K562 (cell line): Measurements from ENCODE around the gene ABLIM2. TPM values are rescaled to one million over a fixed set of nuclear protein-coding genes. Genes with fewer than 3 reads are reported as not detected.

Source experiments
- ATAC-seq: fragments of 200-7000 bp; cut with Tn5 transposase; 3 replicates; pipeline ENCODE4 v1.9.1; 2020; ENCODE audit warnings: moderate library complexity
- BruUV-seq: library from RNA; stranded (reverse); fragments of 400-500 nt; replicated peaks from 2 replicates; lab custom pipeline; 2021; lab: Mats Ljungman, UMichigan
- CTCF ChIA-PET: fragments of 300-600 bp; formaldehyde crosslinking; extraction: SDS; loops from one replicate; lab custom pipeline; 2021; ENCODE audit warnings: low intra/inter-chr PET ratio; lab: Yijun Ruan, JAX
- POLR2A ChIA-PET: fragments of 300-600, 350-650 bp; sonication (Branson Sonifier 250); formaldehyde crosslinking; extraction: SDS; loops from one replicate; lab custom pipeline; 2021; ENCODE audit warnings: antibody characterized with exemption, inconsistent platforms; lab: Yijun Ruan, JAX
- DNase-seq, 4 experiments: peaks; one replicate each; pipeline versions ENCODE4 v3.0.0 to v3.0.0-alpha.2; 2011 to 2018; ENCODE audit warnings: low spot score in 3 of 4, mixed read lengths in 3 of 4; ENCODE audit errors: extremely low read depth in 1 of 4
- FAIRE-seq: peaks from 2 replicates; lab custom pipeline; 2011; peaks lifted over from hg19 to GRCh38; lab: Jason Lieb, UNC
- H2AFZ ChIP-seq: 2 replicates; pipeline ENCODE4 v1.6.0; 2011; ENCODE audit warnings: low read depth, low read length, control low read depth, inconsistent platforms
- H3K27ac ChIP-seq: fragments of 200-600 bp; 3 replicates; pipeline ENCODE4 v1.8.0; 2011; ENCODE audit warnings: low read depth, mild to moderate bottlenecking, control low read depth, inconsistent platforms, low read length, moderate library complexity, mixed read lengths; ENCODE audit errors: extremely low read depth
- H3K27me3 ChIP-seq, 2 experiments: fragments of 300-600 bp in 1 of 2; 2 replicates in 1 of 2; 3 replicates in 1 of 2; pipeline versions ENCODE4 v1.6.0 to v1.8.0; 2011; ENCODE audit warnings: inconsistent platforms in 2 of 2, low read length in 2 of 2, mild to moderate bottlenecking in 1 of 2, mixed read lengths in 1 of 2, moderate library complexity in 1 of 2; ENCODE audit not compliant: control insufficient read depth in 2 of 2, insufficient read depth in 2 of 2
- H3K36me3 ChIP-seq: fragments of 300-600 bp; 3 replicates; pipeline ENCODE4 v1.8.0; 2011; ENCODE audit warnings: mild to moderate bottlenecking, low read length, inconsistent platforms; ENCODE audit not compliant: control insufficient read depth, insufficient read depth
- H3K4me1 ChIP-seq, 2 experiments: fragments of 200-600 bp in 1 of 2; replicated peaks in 1 of 2; 2 replicates in 1 of 2; 3 replicates in 1 of 2; pipeline versions ENCODE4 v1.5.1 to v1.8.0; 2011; ENCODE audit warnings: inconsistent platforms in 2 of 2, low read length in 2 of 2, mild to moderate bottlenecking in 1 of 2, mixed read lengths in 1 of 2, moderate library complexity in 1 of 2; ENCODE audit not compliant: control insufficient read depth in 2 of 2, insufficient read depth in 2 of 2
- H3K4me2 ChIP-seq: 2 replicates; pipeline ENCODE4 v1.6.1; 2011; ENCODE audit warnings: low read length, control low read depth, inconsistent platforms, mixed read lengths; ENCODE audit not compliant: insufficient read depth
- H3K4me3 ChIP-seq: fragments of 200-600 bp; sonication (generic), shearing (Covaris generic); 2 replicates; pipeline ENCODE4 v1.5.1; 2016; ENCODE audit warnings: control low read depth, inconsistent platforms
- H3K79me2 ChIP-seq: fragments of 200-600 bp; 3 replicates; pipeline ENCODE4 v1.8.0; 2011; ENCODE audit warnings: low read length, inconsistent platforms; ENCODE audit not compliant: control insufficient read depth, insufficient read depth
- H3K9ac ChIP-seq, 2 experiments: 2 replicates each; pipeline versions ENCODE4 v1.6.0 to v1.6.1; 2011; ENCODE audit warnings: low read depth in 2 of 2, low read length in 2 of 2, control low read depth in 1 of 2, inconsistent platforms in 1 of 2, mild to moderate bottlenecking in 1 of 2, mixed read lengths in 1 of 2; ENCODE audit not compliant: insufficient read depth in 1 of 2
- H3K9me1 ChIP-seq: one replicate; pipeline ENCODE4 v1.6.0; 2011; ENCODE audit warnings: inconsistent platforms, mild to moderate bottlenecking, low read length, moderate library complexity; ENCODE audit not compliant: control insufficient read depth, insufficient read depth
- H3K9me3 ChIP-seq: replicated peaks from 2 replicates; pipeline ENCODE4 v1.5.1; 2011; ENCODE audit warnings: low read depth, low read length, inconsistent platforms; ENCODE audit not compliant: control insufficient read depth, insufficient read depth
- H4K20me1 ChIP-seq: replicated peaks from 2 replicates; pipeline ENCODE4 v1.6.1; 2011; ENCODE audit warnings: low read length, inconsistent platforms, mixed read lengths; ENCODE audit not compliant: control insufficient read depth, insufficient read depth
- ARID1B ChIP-seq: fragments of 450-650 bp; IDR thresholded peaks from 2 replicates; pipeline ENCODE4 v1.6.1; 2016; ENCODE audit warnings: antibody characterized with exemption, mild to moderate bottlenecking, inconsistent platforms
- GABPB2 ChIP-seq: fragments of 250-450 bp; sonication (Bioruptor Pico); conservative IDR thresholded peaks from 2 replicates; pipeline ENCODE4 v1.5.1; 2021; ENCODE audit warnings: mild to moderate bottlenecking
- HIVEP1 ChIP-seq: fragments of 250-450 bp; sonication (Bioruptor Pico); IDR thresholded peaks from 2 replicates; pipeline ENCODE4 v1.4.0; 2020; ENCODE audit warnings: mild to moderate bottlenecking
- HMGN3 ChIP-seq: IDR thresholded peaks from 2 replicates; pipeline ENCODE4 v1.6.1; 2011; ENCODE audit warnings: borderline replicate concordance, low read depth, mild to moderate bottlenecking, mixed read lengths, low read length; ENCODE audit not compliant: insufficient read length; ENCODE audit errors: extremely low read depth
- KDM1A ChIP-seq, 2 experiments: fragments of 450-650 bp; IDR thresholded peaks; 2 replicates each; pipeline ENCODE4 v1.6.1; 2016; ENCODE audit warnings: mild to moderate bottlenecking in 2 of 2
- MCM2 ChIP-seq: fragments of 450-650 bp; IDR thresholded peaks from 2 replicates; pipeline ENCODE4 v1.6.1; 2017; ENCODE audit warnings: low read depth, mild to moderate bottlenecking
- PML ChIP-seq: IDR thresholded peaks from 2 replicates; pipeline ENCODE4 v1.6.1; 2012; ENCODE audit warnings: low read length, inconsistent platforms
- SIX5 ChIP-seq, 2 experiments: IDR thresholded peaks; 2 replicates each; pipeline ENCODE4 v1.6.1; 2011; ENCODE audit warnings: low read length in 2 of 2, borderline replicate concordance in 1 of 2, low read depth in 1 of 2, mild to moderate bottlenecking in 1 of 2, moderate library complexity in 1 of 2; ENCODE audit not compliant: insufficient read depth in 1 of 2
- SMARCB1 ChIP-seq: IDR thresholded peaks from 2 replicates; pipeline ENCODE4 v1.6.1; 2011; ENCODE audit warnings: improper control_type of control experiment, low read depth; ENCODE audit not compliant: insufficient read length
- SRSF3 ChIP-seq: fragments of 200-400 bp; formaldehyde crosslinking; IDR thresholded peaks from 2 replicates; pipeline ENCODE4 v1.6.1; 2016; ENCODE audit warnings: mild to moderate bottlenecking, low read length, moderate library complexity; ENCODE audit not compliant: insufficient read depth
- SRSF7 ChIP-seq: fragments of 200-400 bp; formaldehyde crosslinking; optimal IDR thresholded peaks from 2 replicates; pipeline ENCODE3; 2017; ENCODE audit warnings: mild to moderate bottlenecking, low read depth, low read length
- TFAM ChIP-seq: fragments of 250-450 bp; sonication (Bioruptor Pico); conservative IDR thresholded peaks from 2 replicates; pipeline ENCODE4 v1.5.0; 2021; ENCODE audit warnings: mild to moderate bottlenecking, moderate library complexity
- ZC3H11A ChIP-seq: IDR thresholded peaks from 2 replicates; pipeline ENCODE4 v1.6.1; 2012; ENCODE audit warnings: low read depth, low read length, improper control_type of control experiment
- WGBS: fragments of 100-300 bp; shearing (Covaris generic); methylation state at CpG from one replicate; pipeline ENCODE4 v1.1.6; 2016; ENCODE audit warnings: low coverage, mixed read lengths; ENCODE audit not compliant: insufficient coverage; ENCODE audit errors: missing lambda C conversion rate; 5-methylcytosine and 5-hydroxymethylcytosine counted together
- in situ Hi-C: fragments of 300-500 bp; cut with MboI; formaldehyde crosslinking; loops from 4 replicates; pipeline ENCODE4 v1.15.0; 2018; ENCODE audit warnings: inconsistent platforms, mixed read lengths
- intact Hi-C: fragments of 100-400 bp; cut with micrococcal nuclease; formaldehyde crosslinking; loops from 2 replicates; pipeline ENCODE4 v1.14.2; 2022
- polyA plus RNA-seq, 8 experiments: library from polyadenylated mRNA; depleted of rRNA in 4 of 8; stranded (reverse) in 5 of 8; unstranded in 3 of 8; fragments of >200 nt; fragmentation: Nextera tagmentation in 2 of 8; fragmentation: Illumina TruSeq in 1 of 8; extraction: Ambion mirVana in 2 of 8; extraction: Trizol in 1 of 8; gene quantifications; 2 replicates each; pipeline versions ENCODE4 v1.2.1 to v1.2.3, GENCODE V29; 2011 to 2014; ENCODE audit warnings: inconsistent platforms in 1 of 8, missing spikeins in 1 of 8
- total RNA-seq, 7 experiments: library from RNA; depleted of rRNA in 6 of 7; stranded (reverse); fragments of >200 nt in 6 of 7; fragmentation: Illumina TruSeq in 2 of 7; extraction: Trizol in 2 of 7; gene quantifications; 2 replicates each; pipeline versions ENCODE4 v1.2.1 to v1.2.3, GENCODE V29; 2011 to 2021; ENCODE audit warnings: low replicate concordance in 1 of 7
- TF ChIP-seq, protein P1 (sequence below): fragments of 450-650 bp; conservative IDR thresholded peaks from 2 replicates; pipeline ENCODE4 v1.6.1; 2016; ENCODE audit warnings: missing genetic modification characterization, low read depth, mild to moderate bottlenecking, missing compliant biosample characterization, moderate library complexity
- TF ChIP-seq, protein P2 (sequence below): sonication (generic); formaldehyde crosslinking; IDR thresholded peaks from 2 replicates; pipeline ENCODE4 v1.8.0; 2022; ENCODE audit warnings: mild to moderate bottlenecking, missing genetic modification reagents, borderline replicate concordance
- TF ChIP-seq, protein P3 (sequence below): fragments of 450-650 bp; formaldehyde crosslinking; IDR thresholded peaks from 2 replicates; pipeline ENCODE4 v1.4.0; 2020; ENCODE audit warnings: mild to moderate bottlenecking, moderate library complexity
- TF ChIP-seq, protein P4 (sequence below): fragments of 250-450 bp; sonication (Bioruptor Pico); IDR thresholded peaks from 2 replicates; pipeline ENCODE4 v1.8.0; 2022; ENCODE audit warnings: moderate library complexity, mild to moderate bottlenecking, inconsistent platforms
- TF ChIP-seq, protein P5 (sequence below): fragments of 450-650 bp; IDR thresholded peaks from 2 replicates; pipeline ENCODE4 v1.6.1; 2017; ENCODE audit warnings: mild to moderate bottlenecking, moderate library complexity

Gene ABLIM2
- total and polyA plus RNA-seq, 9 of the 15 experiments (the other 6 are each of a cell fraction or from before 2014, with no cell fraction given) = not detected

DNA sequence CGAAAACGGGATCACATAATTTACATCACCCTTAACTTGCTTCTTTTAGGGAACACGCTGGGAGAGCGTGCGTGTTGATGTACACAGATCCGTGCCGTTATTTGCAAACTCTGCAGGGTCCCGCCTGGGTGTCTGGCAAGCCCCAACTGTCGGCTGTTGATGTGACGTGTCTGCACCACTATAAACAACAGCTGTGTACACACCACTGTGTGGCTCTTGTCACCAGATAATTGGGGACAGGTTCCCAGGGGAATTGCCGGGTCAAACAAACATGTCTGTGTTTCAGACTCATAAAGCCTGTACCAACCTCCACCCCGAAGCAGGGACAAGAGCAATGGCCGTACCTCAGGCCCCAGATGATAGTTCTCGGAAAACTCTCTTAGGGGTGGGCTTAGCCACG lies 113.9 kb downstream of the ABLIM2 start:
- Histone ChIP-seq H3K9me3 (no peaks in the 10 kb centered on the region), H3K27ac (no peak overlapping the region), H3K36me3 (no peaks in the 10 kb centered on the region), H3K4me2 (no peak overlapping the region), H3K4me3 (no peak overlapping the region), H3K9me1 (no peaks in the 10 kb centered on the region), H3K9ac (no peak overlapping the region), H3K4me1 (no peaks in the 10 kb centered on the region), H3K79me2 (no peaks in the 10 kb centered on the region), H2AFZ (no peak overlapping the region), H3K27me3 (peaks cover 13 to 69% of the 10 kb centered on the region in 2 experiments; a peak in 3 of 5 replicates), H4K20me1 (0 out of 2 replicates have a peak, but pooled peaks cover 11% of the 10 kb centered on the region)
- ChIA-PET POLR2A (no interaction called here), CTCF (no interaction called here)
- FAIRE-seq (no peak), DNase-seq (no peak), ATAC-seq (no peak)
- no TSS peak for BruUV-seq
- under 1% methylated on average over 14 of the region's 15 CpGs for WGBS
- intact Hi-C loops = no loop called here
- in situ Hi-C loops = no loop called here
- TF ChIP-seq, protein P1, sequence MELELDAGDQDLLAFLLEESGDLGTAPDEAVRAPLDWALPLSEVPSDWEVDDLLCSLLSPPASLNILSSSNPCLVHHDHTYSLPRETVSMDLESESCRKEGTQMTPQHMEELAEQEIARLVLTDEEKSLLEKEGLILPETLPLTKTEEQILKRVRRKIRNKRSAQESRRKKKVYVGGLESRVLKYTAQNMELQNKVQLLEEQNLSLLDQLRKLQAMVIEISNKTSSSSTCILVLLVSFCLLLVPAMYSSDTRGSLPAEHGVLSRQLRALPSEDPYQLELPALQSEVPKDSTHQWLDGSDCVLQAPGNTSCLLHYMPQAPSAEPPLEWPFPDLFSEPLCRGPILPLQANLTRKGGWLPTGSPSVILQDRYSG (tag) = no peak
- no peak for TF ChIP-seq HMGN3
- TF ChIP-seq, protein P2, sequence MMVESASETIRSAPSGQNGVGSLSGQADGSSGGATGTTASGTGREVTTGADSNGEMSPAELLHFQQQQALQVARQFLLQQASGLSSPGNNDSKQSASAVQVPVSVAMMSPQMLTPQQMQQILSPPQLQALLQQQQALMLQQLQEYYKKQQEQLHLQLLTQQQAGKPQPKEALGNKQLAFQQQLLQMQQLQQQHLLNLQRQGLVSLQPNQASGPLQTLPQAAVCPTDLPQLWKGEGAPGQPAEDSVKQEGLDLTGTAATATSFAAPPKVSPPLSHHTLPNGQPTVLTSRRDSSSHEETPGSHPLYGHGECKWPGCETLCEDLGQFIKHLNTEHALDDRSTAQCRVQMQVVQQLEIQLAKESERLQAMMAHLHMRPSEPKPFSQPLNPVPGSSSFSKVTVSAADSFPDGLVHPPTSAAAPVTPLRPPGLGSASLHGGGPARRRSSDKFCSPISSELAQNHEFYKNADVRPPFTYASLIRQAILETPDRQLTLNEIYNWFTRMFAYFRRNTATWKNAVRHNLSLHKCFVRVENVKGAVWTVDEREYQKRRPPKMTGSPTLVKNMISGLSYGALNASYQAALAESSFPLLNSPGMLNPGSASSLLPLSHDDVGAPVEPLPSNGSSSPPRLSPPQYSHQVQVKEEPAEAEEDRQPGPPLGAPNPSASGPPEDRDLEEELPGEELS = no peak
- TF ChIP-seq, protein P3, sequence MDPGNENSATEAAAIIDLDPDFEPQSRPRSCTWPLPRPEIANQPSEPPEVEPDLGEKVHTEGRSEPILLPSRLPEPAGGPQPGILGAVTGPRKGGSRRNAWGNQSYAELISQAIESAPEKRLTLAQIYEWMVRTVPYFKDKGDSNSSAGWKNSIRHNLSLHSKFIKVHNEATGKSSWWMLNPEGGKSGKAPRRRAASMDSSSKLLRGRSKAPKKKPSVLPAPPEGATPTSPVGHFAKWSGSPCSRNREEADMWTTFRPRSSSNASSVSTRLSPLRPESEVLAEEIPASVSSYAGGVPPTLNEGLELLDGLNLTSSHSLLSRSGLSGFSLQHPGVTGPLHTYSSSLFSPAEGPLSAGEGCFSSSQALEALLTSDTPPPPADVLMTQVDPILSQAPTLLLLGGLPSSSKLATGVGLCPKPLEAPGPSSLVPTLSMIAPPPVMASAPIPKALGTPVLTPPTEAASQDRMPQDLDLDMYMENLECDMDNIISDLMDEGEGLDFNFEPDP (CRISPR knock-in tag) = no peak
- no peak for TF ChIP-seq PML
- no peak for TF ChIP-seq HIVEP1 (CRISPR knock-in tag)
- no peak for TF ChIP-seq TFAM (CRISPR knock-in tag)
- TF ChIP-seq, protein P4, sequence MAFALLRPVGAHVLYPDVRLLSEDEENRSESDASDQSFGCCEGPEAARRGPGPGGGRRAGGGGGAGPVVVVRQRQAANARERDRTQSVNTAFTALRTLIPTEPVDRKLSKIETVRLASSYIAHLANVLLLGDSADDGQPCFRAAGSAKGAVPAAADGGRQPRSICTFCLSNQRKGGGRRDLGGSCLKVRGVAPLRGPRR (CRISPR knock-in tag) = no peak
- TF ChIP-seq SMARCB1 = no peak
- no peak for TF ChIP-seq ZC3H11A
- no peak for TF ChIP-seq MCM2
- TF ChIP-seq ARID1B = no peak
- no peak for TF ChIP-seq SIX5 (IDR thresholded peaks at IDR 0.05; ENCODE audit: borderline replicate concordance in 1 of 2, insufficient read depth in 1 of 2, low read depth in 1 of 2, low read length in 2 of 2)
- no peak for TF ChIP-seq KDM1A (IDR thresholded peaks at IDR 0.05)
- TF ChIP-seq, protein P5, sequence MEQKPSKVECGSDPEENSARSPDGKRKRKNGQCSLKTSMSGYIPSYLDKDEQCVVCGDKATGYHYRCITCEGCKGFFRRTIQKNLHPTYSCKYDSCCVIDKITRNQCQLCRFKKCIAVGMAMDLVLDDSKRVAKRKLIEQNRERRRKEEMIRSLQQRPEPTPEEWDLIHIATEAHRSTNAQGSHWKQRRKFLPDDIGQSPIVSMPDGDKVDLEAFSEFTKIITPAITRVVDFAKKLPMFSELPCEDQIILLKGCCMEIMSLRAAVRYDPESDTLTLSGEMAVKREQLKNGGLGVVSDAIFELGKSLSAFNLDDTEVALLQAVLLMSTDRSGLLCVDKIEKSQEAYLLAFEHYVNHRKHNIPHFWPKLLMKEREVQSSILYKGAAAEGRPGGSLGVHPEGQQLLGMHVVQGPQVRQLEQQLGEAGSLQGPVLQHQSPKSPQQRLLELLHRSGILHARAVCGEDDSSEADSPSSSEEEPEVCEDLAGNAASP = no peak
- no peak for TF ChIP-seq GABPB2 (CRISPR knock-in tag)
- no peak for TF ChIP-seq SRSF3
- no peak for TF ChIP-seq SRSF7
